ENCODE data around the gene TSPEAR.

Gene TSPEAR

DNA sequence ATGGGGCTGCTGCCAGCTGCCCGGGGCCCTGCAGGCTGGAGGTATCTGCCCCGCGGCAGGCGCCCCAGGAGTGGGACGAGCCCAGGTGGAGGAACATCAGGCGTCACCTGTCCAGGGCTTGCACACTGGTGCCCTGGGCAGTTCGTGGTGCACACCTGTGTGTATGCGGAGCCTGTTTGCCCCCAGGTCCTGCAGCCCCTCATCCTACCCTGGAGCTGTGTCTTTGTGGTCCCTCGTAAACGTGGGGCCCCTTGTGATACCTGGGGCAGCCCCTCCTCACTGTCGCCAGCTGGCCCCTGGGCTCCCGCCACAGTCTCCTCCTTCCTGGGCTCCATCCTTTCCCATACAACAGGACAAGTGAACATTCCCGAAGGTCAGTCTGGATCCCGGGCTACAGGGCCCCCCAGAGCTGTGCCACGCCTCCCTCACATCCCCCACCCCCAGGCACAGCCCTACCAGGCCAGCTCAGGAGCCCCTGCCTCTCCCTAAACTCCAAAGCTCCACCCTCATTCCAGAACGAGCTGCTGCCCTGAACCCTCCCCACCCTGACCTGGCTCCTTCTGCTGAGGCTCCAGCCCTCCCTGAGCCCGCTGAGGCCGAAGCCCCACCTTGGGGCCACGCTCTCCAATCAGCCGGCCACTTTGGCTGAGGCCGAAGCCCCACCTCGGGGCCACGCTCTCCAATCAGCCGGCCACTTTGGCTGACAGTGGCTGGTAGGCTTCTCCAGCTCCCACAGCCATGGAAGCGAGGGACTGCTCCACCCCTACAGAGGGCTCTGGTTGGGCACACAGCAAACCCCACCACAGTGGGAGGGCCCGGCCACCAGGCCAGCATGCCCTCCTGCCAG, 47.6 kb upstream of the TSPEAR start:
- no peak overlapping the region for H3K27ac ChIP-seq (ENCODE audit: low read depth, low read length)
- H4K20me1 ChIP-seq (ENCODE audit: low read depth, low read length) = no peaks in the 10 kb centered on the region

DNA sequence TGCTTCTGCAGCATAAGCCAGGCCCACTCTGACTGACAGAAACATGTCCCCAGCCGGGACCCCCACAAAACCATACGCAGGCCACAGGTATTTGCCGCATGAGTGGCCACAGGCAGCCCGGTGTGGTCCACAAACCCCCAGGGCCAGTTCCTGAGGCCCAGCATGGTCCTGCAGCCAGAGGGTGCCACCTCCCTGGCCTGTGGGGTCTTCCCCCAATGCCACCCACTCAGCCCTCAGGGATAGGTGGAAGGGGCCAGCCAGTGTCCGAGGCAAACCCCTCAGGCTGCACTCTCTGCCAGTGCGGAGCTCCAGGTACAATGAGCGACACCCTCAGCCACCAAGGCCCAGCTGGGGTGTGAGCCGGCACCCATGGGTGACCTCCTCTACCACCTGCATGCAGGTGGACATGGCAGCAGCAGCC, 46.8 kb upstream of the TSPEAR start:
- Histone ChIP-seq H3K79me2 (ENCODE audit: insufficient read depth, low read length) (no peaks in the 10 kb centered on the region), H3K4me3 (ENCODE audit: insufficient read depth, low read length, poor library complexity, severe bottlenecking) (no peak overlapping the region), H3K9me3 (ENCODE audit: insufficient read depth, low read length) (no peaks in the 10 kb centered on the region), H3K9ac (ENCODE audit: low read length) (no peak overlapping the region), H3K36me3 (ENCODE audit: low read length) (no peaks in the 10 kb centered on the region), H3F3A (ENCODE audit: insufficient read depth) (no peaks in the 10 kb centered on the region), H3K9me2 (replicated peaks; ENCODE audit: insufficient read depth, low read length) (no peaks in the 10 kb centered on the region), H3K4me2 (ENCODE audit: low read depth, low read length, poor library complexity, severe bottlenecking) (no peak overlapping the region), H4K20me1 (ENCODE audit: low read depth, low read length) (no peaks in the 10 kb centered on the region), H2AFZ (ENCODE audit: low read depth, low read length, severe bottlenecking) (no peak overlapping the region), H3K27ac (ENCODE audit: low read depth, low read length) (no peak overlapping the region), H3K27me3 (ENCODE audit: low read length) (no peaks in the 10 kb centered on the region)
- TF ChIP-seq EZH2phosphoT487 (conservative IDR thresholded peaks at IDR 0.05; ENCODE audit: low read length) = no peak
- TF ChIP-seq, protein P1, sequence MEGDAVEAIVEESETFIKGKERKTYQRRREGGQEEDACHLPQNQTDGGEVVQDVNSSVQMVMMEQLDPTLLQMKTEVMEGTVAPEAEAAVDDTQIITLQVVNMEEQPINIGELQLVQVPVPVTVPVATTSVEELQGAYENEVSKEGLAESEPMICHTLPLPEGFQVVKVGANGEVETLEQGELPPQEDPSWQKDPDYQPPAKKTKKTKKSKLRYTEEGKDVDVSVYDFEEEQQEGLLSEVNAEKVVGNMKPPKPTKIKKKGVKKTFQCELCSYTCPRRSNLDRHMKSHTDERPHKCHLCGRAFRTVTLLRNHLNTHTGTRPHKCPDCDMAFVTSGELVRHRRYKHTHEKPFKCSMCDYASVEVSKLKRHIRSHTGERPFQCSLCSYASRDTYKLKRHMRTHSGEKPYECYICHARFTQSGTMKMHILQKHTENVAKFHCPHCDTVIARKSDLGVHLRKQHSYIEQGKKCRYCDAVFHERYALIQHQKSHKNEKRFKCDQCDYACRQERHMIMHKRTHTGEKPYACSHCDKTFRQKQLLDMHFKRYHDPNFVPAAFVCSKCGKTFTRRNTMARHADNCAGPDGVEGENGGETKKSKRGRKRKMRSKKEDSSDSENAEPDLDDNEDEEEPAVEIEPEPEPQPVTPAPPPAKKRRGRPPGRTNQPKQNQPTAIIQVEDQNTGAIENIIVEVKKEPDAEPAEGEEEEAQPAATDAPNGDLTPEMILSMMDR (IDR thresholded peaks at IDR 0.05; ENCODE audit: insufficient read depth, low read length, poor library complexity, severe bottlenecking) = no peak

More for the DNA sequence above, 47.6 kb upstream of the TSPEAR start:
- Histone ChIP-seq H3F3A (ENCODE audit: insufficient read depth) (no peaks in the 10 kb centered on the region), H3K9me3 (ENCODE audit: insufficient read depth, low read length) (no peaks in the 10 kb centered on the region), H2AFZ (ENCODE audit: low read depth, low read length, severe bottlenecking) (no peak overlapping the region), H3K4me2 (ENCODE audit: low read depth, low read length, poor library complexity, severe bottlenecking) (no peak overlapping the region), H3K9me2 (replicated peaks; ENCODE audit: insufficient read depth, low read length) (no peaks in the 10 kb centered on the region), H3K9ac (ENCODE audit: low read length) (no peak overlapping the region), H3K4me3 (ENCODE audit: insufficient read depth, low read length, poor library complexity, severe bottlenecking) (no peak overlapping the region), H3K36me3 (ENCODE audit: low read length) (no peaks in the 10 kb centered on the region), H3K79me2 (ENCODE audit: insufficient read depth, low read length) (no peaks in the 10 kb centered on the region), H3K27me3 (ENCODE audit: low read length) (no peaks in the 10 kb centered on the region)
- TF ChIP-seq EZH2phosphoT487 (conservative IDR thresholded peaks at IDR 0.05; ENCODE audit: low read length) = no peak
- TF ChIP-seq, protein P1 (IDR thresholded peaks at IDR 0.05; ENCODE audit: insufficient read depth, low read length, poor library complexity, severe bottlenecking) = no peak

DNA sequence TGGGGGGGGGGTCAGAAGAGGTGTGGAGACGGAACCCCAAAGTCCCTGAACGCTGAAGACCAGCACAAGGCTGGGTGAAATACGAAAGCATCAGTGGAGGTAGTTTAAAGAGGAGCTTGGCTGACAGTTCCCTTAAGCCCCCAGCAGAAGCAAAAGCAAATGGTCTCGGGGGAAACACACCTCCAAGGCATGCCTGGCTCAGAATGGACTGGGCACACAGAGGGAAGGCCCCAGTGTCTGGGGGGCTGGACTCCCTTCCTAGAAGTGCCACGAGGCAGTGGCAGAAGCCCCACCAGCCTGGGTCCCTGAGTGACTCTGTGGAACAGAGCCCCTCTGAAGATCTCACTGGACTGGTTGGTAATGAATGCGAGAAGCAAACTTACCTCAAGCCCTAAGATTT, 46.4 kb upstream of the TSPEAR start:
- H3K27ac ChIP-seq (ENCODE audit: low read depth, low read length) = no peak overlapping the region

More for the DNA sequence above, 46.4 kb upstream of the TSPEAR start:
- Histone ChIP-seq H3K9me3 (ENCODE audit: insufficient read depth, low read length) (no peaks in the 10 kb centered on the region), H3K79me2 (ENCODE audit: insufficient read depth, low read length) (no peaks in the 10 kb centered on the region), H2AFZ (ENCODE audit: low read depth, low read length, severe bottlenecking) (no peak overlapping the region), H3K36me3 (ENCODE audit: low read length) (no peaks in the 10 kb centered on the region), H3K4me2 (ENCODE audit: low read depth, low read length, poor library complexity, severe bottlenecking) (no peak overlapping the region), H3K4me3 (ENCODE audit: insufficient read depth, low read length, poor library complexity, severe bottlenecking) (no peak overlapping the region), H3K9me2 (replicated peaks; ENCODE audit: insufficient read depth, low read length) (no peaks in the 10 kb centered on the region), H3K9ac (ENCODE audit: low read length) (no peak overlapping the region), H4K20me1 (ENCODE audit: low read depth, low read length) (no peaks in the 10 kb centered on the region), H3K27me3 (ENCODE audit: low read length) (no peaks in the 10 kb centered on the region), H3F3A (ENCODE audit: insufficient read depth) (no peaks in the 10 kb centered on the region)
- TF ChIP-seq, protein P1 (IDR thresholded peaks at IDR 0.05; ENCODE audit: insufficient read depth, low read length, poor library complexity, severe bottlenecking) = no peak
- no peak for TF ChIP-seq EZH2phosphoT487 (conservative IDR thresholded peaks at IDR 0.05; ENCODE audit: low read length)

Measured in SU-DHL-6 (cell line).